Mesothelial cell of epicardium (in vitro differentiated cells): Measurements from ENCODE around the gene DSTN. TPM values are rescaled to one million over a fixed set of nuclear protein-coding genes. Genes with fewer than 3 reads are reported as not detected.

Source experiments
- DNase-seq, 2 experiments: peaks; one replicate each; pipeline ENCODE4 v3.0.0; 2021; ENCODE audit warnings: low spot score in 2 of 2; ENCODE audit not compliant: unreplicated experiment in 2 of 2
- H3K27ac Mint-ChIP-seq: 2 replicates; pipeline ENCODE4 v1.8.0; 2021; ENCODE audit warnings: mixed read lengths
- H3K27me3 Mint-ChIP-seq: 2 replicates; pipeline ENCODE4 v1.8.0; 2021; ENCODE audit warnings: low read depth, mixed read lengths
- H3K36me3 Mint-ChIP-seq: 2 replicates; pipeline ENCODE4 v1.8.0; 2021; ENCODE audit warnings: mixed read lengths
- H3K4me1 Mint-ChIP-seq: 2 replicates; pipeline ENCODE4 v1.8.0; 2021; ENCODE audit warnings: mixed read lengths
- H3K4me3 Mint-ChIP-seq: 2 replicates; pipeline ENCODE4 v1.8.0; 2021; ENCODE audit warnings: mild to moderate bottlenecking, moderate library complexity, mixed read lengths
- H3K9me3 Mint-ChIP-seq: 2 replicates; pipeline ENCODE4 v1.8.0; 2021; ENCODE audit warnings: mixed read lengths
- total RNA-seq: library from RNA; stranded (reverse); gene quantifications from 3 replicates; pipeline ENCODE4 v1.2.1, GENCODE V29; 2021
- TF ChIP-seq, protein P1 (sequence below): fragments of 200-600 bp; sonication (generic); IDR thresholded peaks from one replicate; pipeline ENCODE4 v1.5.0; 2021; ENCODE audit warnings: antibody characterized with exemption; ENCODE audit not compliant: unreplicated experiment

Gene DSTN
- total RNA-seq, 1 donor from 2014 or later: 192 TPM

DNA sequence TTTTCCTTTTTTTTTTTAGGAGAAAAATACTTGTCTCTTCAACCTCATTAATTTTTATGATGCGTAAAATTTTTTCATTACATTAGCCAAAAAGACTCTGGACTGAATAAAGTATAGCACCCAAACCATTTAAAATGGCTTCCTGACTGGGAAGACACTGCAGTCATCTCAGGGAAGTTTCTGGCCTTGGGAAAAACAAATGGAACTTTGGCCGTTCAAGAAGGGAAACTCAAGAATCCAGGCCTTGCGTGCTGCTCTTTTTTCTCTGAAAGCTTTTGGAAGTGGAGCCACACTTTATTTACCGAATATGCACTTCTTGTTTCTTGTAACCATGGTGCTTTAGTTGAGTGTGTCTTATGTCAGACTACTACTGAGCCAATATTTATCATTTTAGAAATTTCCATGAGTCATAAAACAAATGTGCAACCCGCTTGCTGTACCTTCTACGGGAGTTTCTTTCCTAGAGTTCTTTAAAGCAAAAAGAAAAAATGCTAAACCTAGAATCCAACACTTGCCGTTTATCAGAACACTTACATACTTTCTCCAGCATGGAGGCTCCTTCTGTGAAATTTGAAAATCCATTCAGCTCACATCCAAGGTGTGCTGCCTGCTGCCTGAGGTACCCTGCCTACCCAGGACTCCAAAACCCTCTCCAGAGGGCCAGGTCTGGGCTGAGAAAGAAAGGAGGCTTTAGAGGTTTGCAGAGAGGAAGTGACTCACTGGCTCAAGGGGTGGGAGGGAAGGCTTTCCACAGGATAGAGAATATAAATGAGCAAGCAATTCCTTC is 11.5 kb upstream of the DSTN start:
- TF ChIP-seq, protein P1, sequence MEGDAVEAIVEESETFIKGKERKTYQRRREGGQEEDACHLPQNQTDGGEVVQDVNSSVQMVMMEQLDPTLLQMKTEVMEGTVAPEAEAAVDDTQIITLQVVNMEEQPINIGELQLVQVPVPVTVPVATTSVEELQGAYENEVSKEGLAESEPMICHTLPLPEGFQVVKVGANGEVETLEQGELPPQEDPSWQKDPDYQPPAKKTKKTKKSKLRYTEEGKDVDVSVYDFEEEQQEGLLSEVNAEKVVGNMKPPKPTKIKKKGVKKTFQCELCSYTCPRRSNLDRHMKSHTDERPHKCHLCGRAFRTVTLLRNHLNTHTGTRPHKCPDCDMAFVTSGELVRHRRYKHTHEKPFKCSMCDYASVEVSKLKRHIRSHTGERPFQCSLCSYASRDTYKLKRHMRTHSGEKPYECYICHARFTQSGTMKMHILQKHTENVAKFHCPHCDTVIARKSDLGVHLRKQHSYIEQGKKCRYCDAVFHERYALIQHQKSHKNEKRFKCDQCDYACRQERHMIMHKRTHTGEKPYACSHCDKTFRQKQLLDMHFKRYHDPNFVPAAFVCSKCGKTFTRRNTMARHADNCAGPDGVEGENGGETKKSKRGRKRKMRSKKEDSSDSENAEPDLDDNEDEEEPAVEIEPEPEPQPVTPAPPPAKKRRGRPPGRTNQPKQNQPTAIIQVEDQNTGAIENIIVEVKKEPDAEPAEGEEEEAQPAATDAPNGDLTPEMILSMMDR: no peak
- DNase-seq: no peak
- H3K9me3 Mint-ChIP-seq: no peaks in the 10 kb centered on the region
- no peaks in the 10 kb centered on the region for H3K36me3 Mint-ChIP-seq
- H3K27ac Mint-ChIP-seq: peak overlapping the region; percentile 91
- H3K4me3 Mint-ChIP-seq: peak overlapping the region; percentile 26
- H3K4me1 Mint-ChIP-seq: peaks cover 43% of the 10 kb centered on the region
- no peaks in the 10 kb centered on the region for H3K27me3 Mint-ChIP-seq

DNA sequence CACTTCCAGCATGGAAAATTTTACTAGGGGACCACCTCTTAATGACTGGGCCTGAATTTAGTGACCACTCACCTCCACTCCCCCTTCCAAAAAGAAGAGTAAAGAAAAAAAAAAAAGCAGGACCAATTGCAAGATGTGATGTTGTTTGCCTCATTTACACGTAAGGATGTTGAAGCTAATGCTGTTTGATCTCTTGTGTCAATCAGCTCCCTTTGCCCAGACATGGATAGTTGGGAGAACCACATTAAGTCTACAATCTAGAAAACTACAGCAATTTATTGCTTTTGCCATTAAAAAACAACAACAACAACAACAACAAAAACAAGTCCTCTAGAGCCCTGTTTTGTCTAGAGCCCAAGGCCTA is 11.0 kb upstream of the DSTN start:
- Mint-ChIP-seq H3K27me3 (no peaks in the 10 kb centered on the region), H3K27ac (peak overlapping the region; percentile 91), H3K4me1 (peaks cover 43% of the 10 kb centered on the region), H3K9me3 (no peaks in the 10 kb centered on the region), H3K36me3 (no peaks in the 10 kb centered on the region), H3K4me3 (no peak overlapping the region)
- TF ChIP-seq, protein P1: no peak
- no peak for DNase-seq

DNA sequence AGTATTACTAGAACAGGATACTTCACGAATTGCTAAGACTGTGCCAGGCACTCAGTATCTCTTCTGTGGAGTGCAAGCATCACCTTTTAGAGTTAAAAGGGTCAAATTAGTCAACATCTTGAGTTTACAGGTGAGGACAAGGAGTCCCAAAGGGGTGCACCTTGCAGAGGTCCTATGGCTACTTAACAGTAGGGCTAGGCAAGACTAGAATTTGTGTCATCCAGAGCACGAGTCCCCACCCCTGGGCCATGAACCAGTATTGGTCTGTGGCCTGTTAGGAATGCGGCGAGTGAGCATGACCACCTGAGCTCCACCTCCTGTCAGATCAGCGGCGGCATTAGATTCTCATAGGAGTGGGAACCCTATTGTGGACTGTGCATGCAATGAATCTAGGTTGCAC is 10.5 kb upstream of the DSTN start:
- no peak for DNase-seq
- Mint-ChIP-seq H3K36me3 (no peaks in the 10 kb centered on the region), H3K4me3 (no peak overlapping the region), H3K27me3 (no peaks in the 10 kb centered on the region), H3K27ac (peak overlapping the region; percentile 91), H3K4me1 (peaks cover 43% of the 10 kb centered on the region), H3K9me3 (no peaks in the 10 kb centered on the region)
- TF ChIP-seq, protein P1: no peak

DNA sequence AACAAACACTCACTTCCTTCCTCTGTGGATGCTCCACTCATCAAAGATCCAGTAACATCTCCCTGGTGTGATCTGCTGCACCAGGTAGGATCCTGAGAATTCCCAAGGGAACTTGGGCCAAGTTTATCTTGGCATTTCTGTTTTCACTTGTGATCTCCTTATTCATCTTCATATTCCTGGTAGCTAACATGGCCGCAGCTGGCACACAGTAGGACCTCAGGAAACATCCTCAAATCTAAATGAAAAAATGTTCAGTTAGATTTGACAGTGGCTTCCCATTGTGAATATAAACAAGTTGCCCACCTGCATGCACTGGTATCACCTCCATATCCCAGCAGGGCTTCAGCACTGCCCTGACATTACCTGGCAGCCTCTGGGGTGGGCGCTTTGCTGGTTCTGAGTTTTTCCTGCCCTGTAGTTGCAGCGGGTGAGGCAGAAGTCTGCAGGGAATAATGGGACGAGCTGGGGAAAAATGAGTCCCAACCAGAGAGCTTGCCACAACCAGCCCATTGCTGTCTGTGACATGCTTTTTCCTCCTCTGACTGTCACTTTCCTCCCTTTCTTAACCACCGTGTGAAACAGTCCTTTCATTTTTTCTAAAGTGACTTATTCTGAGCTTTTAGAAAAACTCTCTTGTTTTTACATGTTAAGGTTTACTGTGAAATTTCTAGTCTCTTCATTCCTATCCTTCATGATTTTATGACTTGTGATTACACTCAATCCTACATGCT is 9.4 kb upstream of the DSTN start:
- peaks cover 51% of the 10 kb centered on the region for H3K4me1 Mint-ChIP-seq
- TF ChIP-seq, protein P1: no peak
- H3K27ac Mint-ChIP-seq: peak overlapping the region; percentile 52
- no peaks in the 10 kb centered on the region for H3K27me3 Mint-ChIP-seq
- H3K9me3 Mint-ChIP-seq: no peaks in the 10 kb centered on the region
- H3K36me3 Mint-ChIP-seq: no peaks in the 10 kb centered on the region
- H3K4me3 Mint-ChIP-seq: no peak overlapping the region
- no peak for DNase-seq

DNA sequence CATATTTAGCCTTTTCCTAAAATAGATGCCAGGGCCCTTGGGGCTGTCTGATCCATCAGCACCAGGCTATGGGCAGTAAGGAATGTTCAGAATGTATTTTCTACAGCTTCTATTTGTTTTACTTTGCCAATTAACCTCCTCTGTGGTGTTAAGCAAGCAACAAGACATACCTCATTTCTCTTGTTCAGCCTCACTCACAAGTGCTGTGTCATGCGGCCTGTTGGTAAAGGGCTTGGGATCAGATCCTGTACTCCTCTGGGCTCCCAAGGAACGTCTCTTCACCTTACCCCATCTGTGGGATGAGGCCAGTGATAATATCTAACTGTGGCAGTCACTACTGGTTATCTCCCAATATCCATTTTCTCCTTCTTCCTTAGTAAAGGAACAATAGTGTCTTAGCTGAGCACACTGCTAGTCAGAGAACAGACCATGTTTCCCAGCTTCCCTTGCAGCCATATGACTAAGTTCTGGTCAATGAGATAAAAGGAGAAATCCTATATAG is 7.0 kb upstream of the DSTN start:
- H3K9me3 Mint-ChIP-seq: no peaks in the 10 kb centered on the region
- no peaks in the 10 kb centered on the region for H3K36me3 Mint-ChIP-seq
- H3K27me3 Mint-ChIP-seq: no peaks in the 10 kb centered on the region
- H3K27ac Mint-ChIP-seq: peak overlapping the region; percentile 90
- no peak overlapping the region for H3K4me3 Mint-ChIP-seq
- no peak for DNase-seq
- H3K4me1 Mint-ChIP-seq: peaks cover 39% of the 10 kb centered on the region
- TF ChIP-seq, protein P1: no peak
